Measurements from ENCODE around the gene SLC25A1.
"Not testable (repeated sequence)": the region's sequence is repeated elsewhere in the genome, so short reads cannot be mapped to it uniquely, and the experiment has no call there.

SLC25A1 gene

GRCh38 chr22:19207401-19207808 is 28.9 kb upstream of the SLC25A1 start:
- Histone ChIP-seq H3K4me1 (no peaks in the 10 kb centered on the region), H3K27me3 (no peaks in the 10 kb centered on the region), H3K27ac (no peak overlapping the region), H3K9me3 (no peaks in the 10 kb centered on the region), H3K4me3 (no peak overlapping the region), H3K36me3 (peaks cover 25 to 38% (median 32%) of the 10 kb centered on the region in 3 donors)
- intact Hi-C loops (cut with DNase I; ENCODE audit: low total_unique reads): no loop called here
- TF ChIP-seq CTCF (IDR thresholded peaks at IDR 0.05): no peak
- no peak for DNase-seq

DNA sequence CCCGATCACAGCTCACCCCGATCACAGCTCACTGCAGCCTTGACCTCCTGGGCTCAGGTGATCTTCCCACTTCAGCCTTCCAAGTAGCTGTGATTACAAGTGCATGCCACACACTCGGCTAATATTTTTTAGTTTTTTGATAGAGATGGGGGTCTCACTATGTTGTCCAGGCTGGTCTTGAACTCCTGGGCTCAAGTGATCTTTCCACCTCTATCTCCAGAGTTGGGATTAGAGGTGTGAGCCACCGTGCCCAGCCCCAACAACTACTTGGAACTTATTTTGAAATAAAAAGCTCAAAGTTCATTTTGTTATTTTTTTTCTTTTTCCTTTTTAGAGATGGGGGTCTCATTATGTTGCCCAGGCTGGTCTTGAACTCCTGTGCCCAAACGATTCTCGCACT is 27.8 kb upstream of the SLC25A1 start:
- Histone ChIP-seq H3K9me3 (no peaks in the 10 kb centered on the region), H3K4me3 (no peak overlapping the region), H3K27me3 (no peaks in the 10 kb centered on the region), H3K4me1 (no peaks in the 10 kb centered on the region), H3K36me3 (peaks cover 25 to 40% (median 37%) of the 10 kb centered on the region in 3 donors), H3K27ac (no peak overlapping the region)
- no peak for DNase-seq
- intact Hi-C loops (cut with DNase I; ENCODE audit: low total_unique reads): no loop called here
- no peak for TF ChIP-seq CTCF (IDR thresholded peaks at IDR 0.05)

GRCh38 chr22:19204640-19205039 is 26.1 kb upstream of the SLC25A1 start:
- no peaks in the 10 kb centered on the region for H3K9me3 ChIP-seq
- no peak overlapping the region for H3K4me3 ChIP-seq
- no peak overlapping the region for H3K27ac ChIP-seq
- H3K4me1 ChIP-seq: no peaks in the 10 kb centered on the region
- H3K36me3 ChIP-seq: peaks cover 17 to 44% (median 36%) of the 10 kb centered on the region in 3 donors
- intact Hi-C loops (cut with DNase I; ENCODE audit: low total_unique reads): no loop called here
- TF ChIP-seq CTCF (IDR thresholded peaks at IDR 0.05): no peak
- no peak for DNase-seq
- no peaks in the 10 kb centered on the region for H3K27me3 ChIP-seq

- Histone ChIP-seq H3K9me3 (no peaks in the 10 kb centered on the region), H3K4me3 (no peak overlapping the region), H3K36me3 (peaks cover 9 to 36% (median 36%) of the 10 kb centered on the region in 3 donors), H3K4me1 (no peaks in the 10 kb centered on the region), H3K27ac (no peak overlapping the region), H3K27me3 (no peaks in the 10 kb centered on the region)
- intact Hi-C loops (cut with DNase I; ENCODE audit: low total_unique reads): no loop called here
- no peak for TF ChIP-seq CTCF (IDR thresholded peaks at IDR 0.05)
- DNase-seq: no peak
Measured at GRCh38 chr22:19203834-19204233, 25.3 kb upstream of the SLC25A1 start.

- intact Hi-C loops (cut with DNase I; ENCODE audit: low total_unique reads); H3K9me3 ChIP-seq: not testable (repeated sequence)
Measured at GRCh38 chr22:19202799-19203186, 24.3 kb upstream of the SLC25A1 start.

DNA sequence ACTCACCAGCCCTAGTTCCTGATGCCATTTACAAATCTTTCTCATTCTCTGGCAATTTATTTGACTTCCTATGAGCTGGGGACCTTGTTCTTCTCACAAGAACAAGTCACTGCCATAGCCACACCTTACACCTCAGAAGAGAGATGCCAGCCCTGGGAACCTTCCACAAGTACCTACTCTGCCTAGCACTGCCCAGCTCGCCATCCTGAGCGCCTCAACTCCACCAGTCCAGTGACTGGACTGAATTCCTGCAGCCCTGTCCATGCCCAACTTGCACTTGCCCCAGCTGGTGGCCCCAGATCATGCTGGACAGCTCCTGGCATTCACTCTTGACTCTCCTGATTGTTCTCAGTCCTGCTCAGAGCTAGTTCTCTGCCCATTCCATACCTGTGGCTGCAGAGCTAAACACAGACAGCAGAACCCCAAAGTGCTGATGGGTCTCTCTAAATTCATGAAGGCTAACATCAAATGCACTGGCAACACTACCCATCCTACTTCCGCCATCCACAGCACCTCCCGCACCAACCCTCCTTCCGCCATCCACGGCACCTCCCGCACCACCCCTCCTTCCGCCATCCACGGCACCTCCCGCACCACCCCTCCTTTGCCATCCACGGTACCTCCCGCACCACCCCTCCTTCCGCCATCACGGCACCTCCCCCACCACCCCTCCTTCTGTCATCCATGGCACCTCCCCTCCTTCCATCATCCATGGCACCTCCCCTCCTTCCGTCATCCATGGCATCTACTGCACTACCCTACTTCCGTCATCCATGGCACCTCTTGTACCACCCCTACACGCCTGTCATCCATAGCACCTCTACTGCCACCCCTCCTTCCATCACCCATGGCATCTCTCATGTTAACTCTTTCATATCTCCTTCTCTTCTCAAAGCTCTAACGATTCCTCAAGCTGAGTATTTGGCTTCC is 23.6 kb upstream of the SLC25A1 start:
- no peak overlapping the region for H3K4me3 ChIP-seq
- H3K4me1 ChIP-seq: no peaks in the 10 kb centered on the region
- H3K27ac ChIP-seq: no peak overlapping the region
- H3K27me3 ChIP-seq: no peaks in the 10 kb centered on the region
- intact Hi-C loops (cut with DNase I; ENCODE audit: low total_unique reads): no loop called here
- TF ChIP-seq CTCF (IDR thresholded peaks at IDR 0.05): no peak
- no peaks in the 10 kb centered on the region for H3K9me3 ChIP-seq
- peaks cover under 1 to 27% (median 19%) of the 10 kb centered on the region in 3 donors for H3K36me3 ChIP-seq
- no peak for DNase-seq

More at GRCh38 chr22:19202799-19203186, 24.3 kb upstream of the SLC25A1 start:
- DNase-seq, H3K4me3 ChIP-seq, H3K27me3 ChIP-seq, H3K27ac ChIP-seq, H3K4me1 ChIP-seq: not testable (repeated sequence)
- peaks cover 4 to 28% (median 26%) of the 10 kb centered on the region in 3 donors for H3K36me3 ChIP-seq

Measured in tibial artery (tissue), 4 donors.